Esophagus squamous epithelium (tissue), 5 donors: Measurements from ENCODE around the gene PRRT3. TPM values are rescaled to one million over a fixed set of nuclear protein-coding genes. Genes with fewer than 3 reads are reported as not detected.

Source experiments
- DNase-seq: peaks from one replicate; lab custom pipeline; 2025; lab: John Stamatoyannopoulos, UW
- H3K27ac ChIP-seq, 4 donors: fragments of 200-600 bp; sonication (generic); one replicate each; pipeline ENCODE4 v1.5.1; 2016 to 2019; ENCODE audit warnings: mild to moderate bottlenecking in 1 of 4
- H3K27me3 ChIP-seq, 4 donors: fragments of 200-600 bp; sonication (generic); 1 replicate in 3 of 4; 2 replicates in 1 of 4; pipeline versions ENCODE4 v1.5.1 to v1.6.0; 2017 to 2021; ENCODE audit warnings: antibody characterized with exemption in 1 of 4
- H3K36me3 ChIP-seq, 3 donors: fragments of 200-600 bp; sonication (generic); one replicate each; pipeline ENCODE4 v1.5.1; 2016 to 2019
- H3K4me1 ChIP-seq, 3 donors: fragments of 200-600 bp; sonication (generic); one replicate each; pipeline ENCODE4 v1.5.1; 2017 to 2019
- H3K4me3 ChIP-seq, 4 donors: fragments of 200-600 bp; sonication (generic); 1 replicate in 3 of 4; 2 replicates in 1 of 4; pipeline ENCODE4 v1.5.1; 2016 to 2019; ENCODE audit warnings: mild to moderate bottlenecking in 2 of 4, moderate library complexity in 1 of 4
- H3K9me3 ChIP-seq, 3 donors: fragments of 200-600 bp; sonication (generic); one replicate each; pipeline ENCODE4 v1.5.1; 2016 to 2019
- CTCF ChIP-seq, 6 experiments: fragments of 450-650 bp in 4 of 6; fragments of 200-600 bp in 2 of 6; sonication (generic) in 2 of 6; IDR thresholded peaks; one replicate each; pipeline ENCODE4 v1.5.1; 2016 to 2019; ENCODE audit warnings: antibody characterized with exemption in 6 of 6, mild to moderate bottlenecking in 4 of 6, moderate library complexity in 4 of 6
- POLR2A ChIP-seq, 4 donors: fragments of 450-650 bp; IDR thresholded peaks; one replicate each; pipeline ENCODE4 v1.6.1; 2017; ENCODE audit warnings: antibody characterized with exemption in 4 of 4, mild to moderate bottlenecking in 4 of 4, moderate library complexity in 3 of 4
- WGBS, 2 donors: methylation state at CpG; one replicate each; pipeline ENCODE4 v1.1.5; 2018; 5-methylcytosine and 5-hydroxymethylcytosine counted together
- intact Hi-C: fragments of 100-400 bp; cut with DNase I; formaldehyde crosslinking; loops from one replicate; pipeline ENCODE4 v1.15.0; 2022
- total RNA-seq, 4 donors: library from RNA; depleted of rRNA; stranded (reverse); fragments of >200 nt; gene quantifications; one replicate each; pipeline ENCODE4 v1.1.0, GENCODE V29; 2016
- donor health status: DM: yes; HTN: yes; CAD: no.

PRRT3 gene
- total RNA-seq, 4 donors from 2014 or later: 0.72 to 1.9 (median 1.0) TPM

GRCh38 chr3:9937486-9938238 lies 14.5 kb downstream of the PRRT3 start:
- H3K9me3 ChIP-seq: no peaks in the 10 kb centered on the region
- intact Hi-C loops: no loop called here
- WGBS, 2 donors: 94 to 97% methylated on average over 7 to 11 of the region's 13 CpGs
- H3K4me1 ChIP-seq: peaks cover 13 to 30% (median 21%) of the 10 kb centered on the region in 3 donors
- peaks cover 8 to 48% (median 10%) of the 10 kb centered on the region in 3 donors for H3K36me3 ChIP-seq
- H3K4me3 ChIP-seq: no peak overlapping the region
- no peaks in the 10 kb centered on the region for H3K27me3 ChIP-seq
- TF ChIP-seq CTCF (IDR thresholded peaks at IDR 0.05): no peak
- H3K27ac ChIP-seq: no peak overlapping the region
- DNase-seq: no peak

- Histone ChIP-seq H3K4me3 (no peak overlapping the region), H3K4me1 (peaks cover 13 to 42% (median 29%) of the 10 kb centered on the region in 3 donors), H3K9me3 (no peaks in the 10 kb centered on the region), H3K36me3 (peaks cover 7 to 43% (median 8%) of the 10 kb centered on the region in 3 donors), H3K27ac (no peak overlapping the region), H3K27me3 (no peaks in the 10 kb centered on the region)
- 80 to 95% methylated on average over 5 of the region's 5 CpGs for WGBS, 2 donors
- TF ChIP-seq CTCF (IDR thresholded peaks at IDR 0.05): no peak
- no peak for DNase-seq
- intact Hi-C loops: no loop called here
Observed at GRCh38 chr3:9935966-9936510, 16.2 kb downstream of the PRRT3 start.

GRCh38 chr3:9934993-9935392 lies 17.2 kb downstream of the PRRT3 start:
- H3K27me3 ChIP-seq: no peaks in the 10 kb centered on the region
- H3K36me3 ChIP-seq: peaks cover 7 to 47% (median 8%) of the 10 kb centered on the region in 3 donors
- WGBS, 2 donors: 34 to 54% methylated on average over 4 of the region's 4 CpGs
- intact Hi-C loops: loop anchor here (5.0 kb wide), 1 partner anchor 93 kb away; the partner anchor contains the start of gene RPUSD3
- peak overlapping the region in 1 of 4 donors; percentile 99 for H3K27ac ChIP-seq
- no peak for DNase-seq
- H3K4me3 ChIP-seq: peak overlapping the region in 1 of 4 donors; percentile 91
- H3K4me1 ChIP-seq: peaks cover 13 to 42% (median 29%) of the 10 kb centered on the region in 3 donors
- H3K9me3 ChIP-seq: no peaks in the 10 kb centered on the region
- no peak for TF ChIP-seq POLR2A (IDR thresholded peaks at IDR 0.05)
- no peak for TF ChIP-seq CTCF (IDR thresholded peaks at IDR 0.05)

GRCh38 chr3:9934235-9934621 lies 18.0 kb downstream of the PRRT3 start:
- peak overlapping the region; percentile 59 to 91 (median 81) for H3K4me3 ChIP-seq
- H3K9me3 ChIP-seq: no peaks in the 10 kb centered on the region
- 8 to 16% methylated on average over 9 to 11 of the region's 11 CpGs for WGBS, 2 donors
- peak overlapping the region; percentile 95 to 99 (median 97) for H3K27ac ChIP-seq
- H3K27me3 ChIP-seq: no peaks in the 10 kb centered on the region
- DNase-seq: no peak
- peaks cover 13 to 42% (median 29%) of the 10 kb centered on the region in 3 donors for H3K4me1 ChIP-seq
- peaks cover 7 to 55% (median 8%) of the 10 kb centered on the region in 3 donors for H3K36me3 ChIP-seq
- intact Hi-C loops: loop anchor here (5.0 kb wide), 1 partner anchor 92 kb away; the partner anchor contains the start of gene RPUSD3
- TF ChIP-seq CTCF (IDR thresholded peaks at IDR 0.05): peak in 4 of 6 experiments; percentile 12 to 38 (median 26)
- TF ChIP-seq POLR2A (IDR thresholded peaks at IDR 0.05): no peak
